Cerebellar nuclear complex (tissue), 1 donor: ENCODE results near the gene DDA1.
"Not testable (repeated sequence)": the region's sequence is repeated elsewhere in the genome, so short reads cannot be mapped to it uniquely, and the experiment has no call there.

Experiments
- DNase-seq, 2 experiments: peaks; one replicate each; lab custom pipeline; 2025; lab: John Stamatoyannopoulos, UW

The DDA1 gene

GRCh38 chr19:17346109-17346671, 36.8 kb downstream of the DDA1 start:
- no peak for DNase-seq

GRCh38 chr19:17347361-17347760, 38.0 kb downstream of the DDA1 start:
- DNase-seq, result no peak

GRCh38 chr19:17347877-17348276, 38.5 kb downstream of the DDA1 start:
- DNase-seq, result no peak

- DNase-seq, result no peak
Observed at GRCh38 chr19:17348700-17349099, 39.3 kb downstream of the DDA1 start.

- DNase-seq, result no peak
Observed at GRCh38 chr19:17351815-17352435, 42.6 kb downstream of the DDA1 start.

- DNase-seq, result no peak
Observed at GRCh38 chr19:17352608-17353280, 43.4 kb downstream of the DDA1 start.

- no peak for DNase-seq
Observed at GRCh38 chr19:17353386-17353785, 44.0 kb downstream of the DDA1 start.

- no peak for DNase-seq
Observed at GRCh38 chr19:17357078-17357666, 47.8 kb downstream of the DDA1 start.

- no peak for DNase-seq
Observed at GRCh38 chr19:17357724-17358123, 48.4 kb downstream of the DDA1 start.

- DNase-seq, result no peak
Observed at GRCh38 chr19:17358395-17358794, 49.0 kb downstream of the DDA1 start.

GRCh38 chr19:17359905-17360800, 50.8 kb downstream of the DDA1 start:
- DNase-seq, result no peak

GRCh38 chr19:17363852-17364605, 54.7 kb downstream of the DDA1 start:
- not testable (repeated sequence) for DNase-seq

GRCh38 chr19:17365361-17365760, 56.0 kb downstream of the DDA1 start:
- no peak for DNase-seq

- no peak for DNase-seq
Observed at GRCh38 chr19:17370026-17370587, 60.7 kb downstream of the DDA1 start.
